GM13977 (cell line): ENCODE data around the gene CNMD.
"Not testable (repeated sequence)": the region's sequence is repeated elsewhere in the genome, so short reads cannot be mapped to it uniquely, and the experiment has no call there.

Experiments used
- DNase-seq: peaks from one replicate; pipeline ENCODE4 v3.0.0; 2012; ENCODE audit warnings: low spot score
- in situ Hi-C: fragments of 300-500 bp; cut with MboI; formaldehyde crosslinking; loops from one replicate; pipeline ENCODE4 v1.12.0; 2022; ENCODE audit warnings: low sequenced_read_pairs, low pct_unique_long_range_greater_than_20kb, mixed read lengths, inconsistent platforms; ENCODE audit not compliant: unreplicated experiment
- TF ChIP-seq, protein P1 (sequence below): IDR thresholded peaks from 2 replicates; pipeline ENCODE4 v1.5.1; 2012; ENCODE audit warnings: mild to moderate bottlenecking, control low read depth; ENCODE audit not compliant: insufficient read depth; ENCODE audit errors: extremely low read depth, missing control alignments

Gene CNMD

DNA sequence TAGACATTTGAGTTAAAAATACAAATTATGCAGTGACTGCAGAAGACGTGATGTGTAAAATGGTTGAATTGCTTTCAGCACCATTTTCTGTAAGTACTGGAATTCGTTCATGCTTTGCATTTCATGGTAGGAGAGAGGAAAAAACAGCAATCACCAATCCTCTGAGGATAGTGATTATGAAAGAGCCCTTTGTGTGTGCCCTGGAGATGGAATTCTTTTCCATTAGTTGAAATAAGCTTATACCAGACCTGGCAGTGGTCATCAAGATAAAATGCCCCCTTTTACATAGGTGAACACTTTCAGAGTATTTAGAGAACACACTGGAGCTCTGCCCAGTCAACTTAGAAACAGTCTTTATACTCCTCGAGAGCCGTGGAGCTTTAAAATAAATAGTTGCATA, 1.7 kb downstream of the CNMD start:
- TF ChIP-seq, protein P1, sequence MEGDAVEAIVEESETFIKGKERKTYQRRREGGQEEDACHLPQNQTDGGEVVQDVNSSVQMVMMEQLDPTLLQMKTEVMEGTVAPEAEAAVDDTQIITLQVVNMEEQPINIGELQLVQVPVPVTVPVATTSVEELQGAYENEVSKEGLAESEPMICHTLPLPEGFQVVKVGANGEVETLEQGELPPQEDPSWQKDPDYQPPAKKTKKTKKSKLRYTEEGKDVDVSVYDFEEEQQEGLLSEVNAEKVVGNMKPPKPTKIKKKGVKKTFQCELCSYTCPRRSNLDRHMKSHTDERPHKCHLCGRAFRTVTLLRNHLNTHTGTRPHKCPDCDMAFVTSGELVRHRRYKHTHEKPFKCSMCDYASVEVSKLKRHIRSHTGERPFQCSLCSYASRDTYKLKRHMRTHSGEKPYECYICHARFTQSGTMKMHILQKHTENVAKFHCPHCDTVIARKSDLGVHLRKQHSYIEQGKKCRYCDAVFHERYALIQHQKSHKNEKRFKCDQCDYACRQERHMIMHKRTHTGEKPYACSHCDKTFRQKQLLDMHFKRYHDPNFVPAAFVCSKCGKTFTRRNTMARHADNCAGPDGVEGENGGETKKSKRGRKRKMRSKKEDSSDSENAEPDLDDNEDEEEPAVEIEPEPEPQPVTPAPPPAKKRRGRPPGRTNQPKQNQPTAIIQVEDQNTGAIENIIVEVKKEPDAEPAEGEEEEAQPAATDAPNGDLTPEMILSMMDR: no peak
- in situ Hi-C loops: no loop called here
- no peak for DNase-seq

DNA sequence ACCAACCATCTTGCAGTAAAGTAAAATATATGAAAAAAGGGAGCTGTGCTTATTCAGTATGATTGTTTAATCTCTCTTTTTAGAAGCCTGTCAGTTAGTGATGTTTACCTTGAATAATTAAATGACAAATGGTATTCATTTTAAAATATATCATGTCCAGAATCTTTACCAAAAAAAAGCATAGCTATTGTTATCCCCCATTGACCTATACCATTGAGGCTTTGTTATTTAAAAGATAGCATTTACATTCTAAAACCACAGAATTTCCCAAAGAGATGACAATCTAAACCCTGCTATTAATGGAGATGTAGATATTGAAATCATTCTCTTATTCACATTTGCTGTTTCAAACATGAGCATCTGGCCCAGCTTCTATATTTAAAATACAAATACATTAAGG, 2.2 kb downstream of the CNMD start:
- TF ChIP-seq, protein P1: no peak
- no peak for DNase-seq
- in situ Hi-C loops: no loop called here

DNA sequence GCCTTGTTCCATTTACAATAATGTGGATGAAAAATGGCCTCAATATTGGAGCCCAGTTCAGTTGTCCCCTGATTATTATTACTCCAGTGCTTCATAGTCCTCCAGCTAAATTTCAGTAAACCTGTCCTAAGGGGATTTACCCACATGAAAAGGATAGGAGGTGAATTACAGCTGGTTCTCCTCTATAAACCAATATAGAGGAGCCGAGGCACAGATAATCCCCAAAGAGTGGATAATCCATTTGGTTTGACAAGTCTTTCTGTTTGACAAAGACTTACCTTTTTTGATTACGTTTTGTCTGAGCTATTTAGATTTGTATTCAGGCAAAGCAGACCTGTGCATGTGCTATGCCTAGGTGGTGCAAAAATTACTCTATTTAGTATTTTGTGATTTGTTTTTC, 2.7 kb downstream of the CNMD start:
- in situ Hi-C loops: no loop called here

DNA sequence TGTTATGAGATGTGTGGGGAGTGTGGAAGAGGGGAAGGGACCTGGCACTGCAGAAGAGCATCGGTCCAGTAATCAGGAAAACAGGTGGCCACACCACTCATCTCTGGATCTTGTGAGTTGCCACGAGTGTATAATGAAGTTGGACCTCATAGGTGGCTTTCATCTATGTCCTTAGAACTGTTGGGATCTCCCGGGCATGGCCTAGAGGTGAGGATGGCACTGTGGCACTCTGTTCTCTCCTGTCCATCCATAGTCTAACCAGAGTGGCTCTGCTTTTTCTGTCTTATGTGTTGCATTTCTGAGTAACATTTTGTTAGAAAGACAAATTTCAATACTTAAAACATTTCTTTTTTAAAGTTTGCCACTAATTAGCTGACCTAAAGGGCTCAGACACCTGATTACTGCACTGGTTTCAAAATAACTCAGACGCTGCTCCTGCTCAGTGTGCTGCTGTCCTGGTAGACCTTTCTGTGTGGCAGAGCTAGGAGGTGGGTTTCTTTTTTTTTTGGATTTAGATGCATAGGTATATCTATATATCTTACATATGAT, 5.5 kb downstream of the CNMD start:
- TF ChIP-seq, protein P1: no peak
- no peak for DNase-seq
- in situ Hi-C loops: no loop called here

More for the DNA sequence above, 2.7 kb downstream of the CNMD start:
- TF ChIP-seq, protein P1: no peak
- no peak for DNase-seq

DNA sequence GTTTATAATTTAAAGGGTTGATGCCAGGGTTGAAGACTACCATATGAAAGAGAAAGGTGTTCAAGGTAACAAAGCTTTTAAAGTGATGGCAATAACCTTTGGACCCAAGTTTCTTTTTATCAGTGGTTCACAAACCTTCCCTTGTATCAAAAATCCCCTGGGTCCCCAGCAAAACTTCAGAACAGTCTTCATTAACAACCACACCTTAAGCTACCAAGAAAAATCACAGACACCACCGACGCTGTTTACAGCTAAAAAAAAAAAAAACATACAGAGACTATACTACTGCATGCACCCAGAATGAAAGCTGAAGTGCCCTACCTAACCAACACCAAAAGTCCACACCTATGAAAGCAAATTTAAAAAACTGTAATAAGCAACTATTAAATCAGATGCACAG, 13.4 kb downstream of the CNMD start:
- TF ChIP-seq, protein P1: no peak
- no peak for DNase-seq
- in situ Hi-C loops: no loop called here

DNA sequence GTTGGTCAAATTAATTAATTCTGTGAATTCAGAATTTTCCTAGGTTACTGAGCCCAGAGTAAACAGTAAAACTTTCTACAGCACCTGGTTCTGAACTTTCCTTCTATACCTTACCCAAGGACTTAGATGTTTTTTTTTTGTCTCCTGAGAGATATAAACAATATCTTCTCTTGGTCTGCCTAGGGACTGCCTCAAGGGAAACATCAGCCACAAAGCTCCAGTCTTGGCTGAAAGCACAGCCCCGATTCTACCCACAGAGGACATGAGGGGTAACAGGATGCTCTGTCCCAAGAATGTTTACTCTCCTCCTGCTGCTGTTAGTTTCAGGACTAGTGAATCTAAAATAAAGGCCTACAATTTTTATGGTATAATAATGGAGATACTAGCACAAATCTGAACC, 14.3 kb downstream of the CNMD start:
- in situ Hi-C loops: no loop called here
- no peak for DNase-seq
- TF ChIP-seq, protein P1: no peak

DNA sequence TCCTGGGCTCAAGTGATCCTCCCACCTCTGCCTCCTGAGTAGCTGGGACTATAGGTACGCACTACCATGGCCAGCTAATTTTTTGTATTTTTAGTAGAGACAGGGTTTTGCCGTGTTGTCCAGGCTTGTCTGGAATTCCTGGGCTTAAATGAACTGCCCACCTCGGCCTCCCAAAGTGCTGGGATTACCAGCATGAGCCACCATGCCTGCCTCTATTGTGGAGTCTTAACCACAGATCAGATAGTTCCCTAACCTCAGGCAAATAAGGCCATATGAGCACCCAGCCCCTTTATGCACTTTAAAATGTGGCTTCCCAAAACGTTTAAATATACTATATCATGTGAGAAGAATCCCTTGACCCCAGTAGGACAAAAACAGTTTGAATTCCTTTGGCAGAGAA, 16.4 kb downstream of the CNMD start:
- TF ChIP-seq, protein P1: no peak
- in situ Hi-C loops: no loop called here
- DNase-seq: no peak

DNA sequence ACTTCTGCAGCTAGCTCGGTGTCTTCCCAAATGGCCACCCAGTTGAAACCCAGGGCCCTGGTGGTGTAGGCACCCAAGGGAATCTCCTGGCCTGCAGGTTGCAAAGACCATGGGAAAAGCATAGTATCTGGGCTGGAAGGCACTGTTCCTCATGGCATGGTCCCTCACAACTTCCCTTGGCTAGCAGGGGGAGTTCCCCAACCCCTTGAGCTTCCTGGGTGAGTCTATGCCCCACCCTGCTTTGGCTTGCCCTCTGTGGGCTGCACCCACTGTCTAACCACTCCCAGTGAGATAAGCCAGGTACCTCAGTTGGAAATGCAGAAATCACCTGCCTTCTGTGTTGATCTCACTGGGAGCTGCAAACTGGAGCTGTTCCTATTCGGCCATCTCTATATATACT, 18.3 kb downstream of the CNMD start:
- in situ Hi-C loops, DNase-seq: not testable (repeated sequence)

DNA sequence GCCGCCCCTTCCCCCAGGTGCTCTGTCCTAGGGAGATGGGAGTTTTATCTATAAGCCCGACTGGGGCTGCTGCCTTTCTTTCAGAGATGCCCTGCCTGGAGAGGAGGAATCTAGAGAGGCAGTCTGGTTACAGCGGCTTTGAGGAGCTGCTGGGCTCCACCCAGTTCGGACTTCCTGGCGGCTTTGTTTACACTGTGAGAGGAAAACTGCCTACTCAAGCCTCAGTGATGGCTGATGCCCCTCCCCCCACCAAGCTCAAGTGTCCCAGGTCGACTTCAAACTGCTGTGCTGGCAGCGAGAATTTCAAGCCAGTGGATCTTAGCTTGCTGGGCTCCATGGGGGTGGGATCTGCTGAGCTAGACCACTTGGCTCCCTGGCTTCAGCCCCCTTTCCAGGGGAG, 18.7 kb downstream of the CNMD start:
- in situ Hi-C loops, DNase-seq: not testable (repeated sequence)
